NCI-H2081 (cell line): ENCODE measurements around the gene EDC4.
A peak's percentile ranks its signal among the peaks of the same experiment; 100 is the strongest.

Source experiments
- DNase-seq, 2 experiments: peaks; one replicate each; lab custom pipeline; 2025; lab: John Stamatoyannopoulos, UW

EDC4 gene

GRCh38 chr16:67879936-67880335 lies 7.1 kb downstream of the EDC4 start:
- DNase-seq = no peak

- DNase-seq = no peak
These were observed 7.7 kb downstream of the EDC4 start for GRCh38 chr16:67880584-67880983.

DNA sequence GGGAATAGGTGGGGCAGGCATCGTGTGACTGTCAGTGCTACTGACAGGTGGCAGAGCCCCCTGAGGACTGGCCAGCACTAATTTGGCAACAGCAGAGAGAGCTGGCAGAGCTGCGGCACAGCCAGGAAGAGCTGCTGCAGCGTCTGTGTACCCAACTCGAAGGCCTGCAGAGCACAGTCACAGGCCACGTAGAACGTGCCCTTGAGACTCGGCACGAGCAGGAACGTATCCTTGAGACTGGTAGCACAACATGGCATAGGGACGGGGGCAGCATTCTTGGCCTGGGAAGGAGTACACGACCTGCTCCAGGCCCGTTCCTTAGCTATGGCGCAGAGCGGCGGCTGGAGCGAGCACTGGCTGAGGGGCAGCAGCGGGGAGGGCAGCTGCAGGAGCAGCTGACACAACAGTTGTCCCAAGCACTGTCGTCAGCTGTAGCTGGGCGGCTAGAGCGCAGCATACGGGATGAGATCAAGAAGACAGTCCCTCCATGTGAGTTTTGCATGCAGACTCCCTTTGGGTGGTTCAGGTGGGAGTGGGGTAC lies 8.8 kb downstream of the EDC4 start:
- no peak for DNase-seq

- DNase-seq = no peak
These were observed 9.7 kb downstream of the EDC4 start for GRCh38 chr16:67882374-67883145.

GRCh38 chr16:67883146-67883871 lies 10.5 kb downstream of the EDC4 start:
- DNase-seq = no peak

DNA sequence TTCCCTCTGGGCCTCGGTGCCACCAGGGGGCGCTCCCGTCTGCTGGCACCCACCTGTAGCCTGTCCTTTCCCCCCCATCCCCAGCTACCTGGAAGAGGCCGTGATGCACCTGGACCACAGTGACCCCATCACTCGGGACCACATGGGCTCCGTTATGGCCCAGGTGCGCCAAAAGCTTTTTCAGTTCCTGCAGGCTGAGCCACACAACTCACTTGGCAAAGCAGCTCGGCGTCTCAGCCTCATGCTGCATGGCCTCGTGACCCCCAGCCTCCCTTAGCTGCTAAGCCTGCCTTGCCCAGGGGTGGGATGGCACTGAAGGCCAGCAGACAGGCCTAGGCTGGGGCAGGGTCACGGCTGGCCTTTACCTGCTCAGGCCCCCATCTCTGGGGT lies 11.0 kb downstream of the EDC4 start:
- peak; percentile 21 to 23 for DNase-seq

DNA sequence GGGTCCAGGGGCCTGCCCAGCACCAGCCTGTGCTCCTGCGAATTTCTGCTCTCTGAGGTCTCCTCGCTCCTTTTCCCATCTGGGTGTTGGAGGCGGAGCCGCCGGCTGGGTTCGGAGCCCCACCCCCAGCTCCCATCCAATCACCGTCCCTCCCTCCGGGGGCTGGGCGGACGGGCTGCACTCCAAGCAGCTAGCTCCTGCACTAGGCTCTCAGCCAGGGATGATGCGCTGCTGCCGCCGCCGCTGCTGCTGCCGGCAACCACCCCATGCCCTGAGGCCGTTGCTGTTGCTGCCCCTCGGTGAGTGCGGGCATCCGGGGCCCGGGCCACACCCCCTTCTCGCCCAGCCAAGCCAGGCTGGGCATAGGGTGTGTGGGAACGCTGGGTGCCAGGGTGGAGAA lies 11.8 kb downstream of the EDC4 start, which contains the start of gene NRN1L:
Gene NRN1L, plus strand, starts transcription at position 202 of the 400 bp plus-strand sequence. Its CDS starts 19 bp downstream, at position 221.
- DNase-seq = peak; percentile 70 to 79

DNA sequence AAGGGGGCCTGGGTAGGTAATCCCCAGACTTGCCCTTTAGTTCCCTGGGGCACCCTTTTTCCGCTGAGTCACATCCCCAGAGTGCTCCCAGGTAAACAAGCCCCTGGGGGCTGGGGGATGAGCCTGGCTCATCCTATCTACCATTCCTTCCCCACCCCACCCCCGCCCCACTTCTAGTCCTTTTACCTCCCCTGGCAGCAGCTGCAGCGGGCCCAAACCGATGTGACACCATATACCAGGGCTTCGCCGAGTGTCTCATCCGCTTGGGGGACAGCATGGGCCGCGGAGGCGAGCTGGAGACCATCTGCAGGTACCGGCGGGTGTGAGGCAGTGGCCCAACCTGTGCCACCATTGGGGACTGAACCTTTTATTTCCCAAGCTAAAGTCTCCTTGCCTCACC lies 12.7 kb downstream of the EDC4 start:
- no peak for DNase-seq

DNA sequence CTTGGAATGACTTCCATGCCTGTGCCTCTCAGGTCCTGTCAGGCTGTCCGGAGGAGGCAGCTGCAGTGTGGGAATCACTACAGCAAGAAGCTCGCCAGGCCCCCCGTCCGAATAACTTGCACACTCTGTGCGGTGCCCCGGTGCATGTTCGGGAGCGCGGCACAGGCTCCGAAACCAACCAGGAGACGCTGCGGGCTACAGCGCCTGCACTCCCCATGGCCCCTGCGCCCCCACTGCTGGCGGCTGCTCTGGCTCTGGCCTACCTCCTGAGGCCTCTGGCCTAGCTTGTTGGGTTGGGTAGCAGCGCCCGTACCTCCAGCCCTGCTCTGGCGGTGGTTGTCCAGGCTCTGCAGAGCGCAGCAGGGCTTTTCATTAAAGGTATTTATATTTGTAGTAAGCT lies 13.1 kb downstream of the EDC4 start:
- DNase-seq = no peak

DNA sequence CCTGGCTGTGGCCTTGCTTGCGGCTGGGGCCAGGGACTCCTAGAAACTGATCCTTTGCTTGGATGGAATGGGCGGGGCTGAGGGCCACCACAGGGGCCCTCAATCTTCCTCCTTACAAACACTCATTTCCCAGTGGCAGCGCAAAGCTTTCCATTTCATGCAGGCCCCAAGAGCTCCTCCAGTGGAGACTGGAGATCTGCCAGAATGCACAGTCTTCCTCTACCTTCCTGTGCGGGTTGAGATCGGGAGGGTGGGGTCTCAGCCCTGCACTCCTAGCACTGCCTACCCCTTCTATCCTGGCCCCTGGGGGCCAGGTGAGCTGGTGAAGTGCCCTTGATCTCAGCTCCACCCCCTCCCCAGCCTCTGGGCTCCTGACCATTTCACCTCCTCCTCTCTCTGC lies 13.5 kb downstream of the EDC4 start:
- no peak for DNase-seq

DNA sequence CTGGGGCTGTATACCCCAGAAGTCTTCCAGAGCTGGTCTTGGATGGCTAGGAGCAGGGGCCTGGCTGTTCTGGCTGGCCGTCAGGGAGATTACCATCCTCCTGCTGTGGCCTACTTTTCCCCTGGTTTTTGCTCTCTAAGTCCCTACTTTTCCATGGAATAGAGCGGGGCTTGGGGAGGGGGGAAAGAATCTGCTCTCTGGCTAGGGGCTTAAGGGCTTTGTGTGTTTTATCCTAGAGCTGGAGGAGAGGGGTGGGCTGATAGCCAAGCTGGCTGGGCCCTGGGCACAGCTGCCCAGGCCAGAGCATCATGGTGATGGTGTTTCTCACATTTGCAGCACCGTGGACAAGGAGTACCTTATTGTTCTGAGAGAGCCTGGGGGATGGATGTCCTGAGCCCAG lies 15.5 kb downstream of the EDC4 start:
- DNase-seq = no peak

DNA sequence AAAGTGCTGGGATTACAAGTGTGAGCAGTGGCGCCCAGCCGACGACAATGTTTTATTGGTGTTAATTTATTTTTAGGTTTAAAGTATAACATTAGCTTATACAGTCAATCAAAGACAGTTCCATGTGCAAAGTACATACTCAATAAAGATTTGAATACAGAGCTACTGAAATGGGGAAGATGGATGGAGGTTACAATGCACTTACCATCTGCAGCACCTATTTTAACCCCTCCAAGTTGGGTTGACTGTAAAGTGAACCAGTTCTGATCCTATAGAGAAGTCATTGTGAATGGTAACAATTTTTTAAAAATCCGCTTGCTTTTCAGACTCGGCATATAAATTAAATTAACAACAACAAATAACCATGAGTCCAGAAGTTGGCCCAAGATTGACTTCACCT lies 19.5 kb downstream of the EDC4 start:
- DNase-seq = no peak

- DNase-seq = peak; percentile 90
These were observed 20.3 kb downstream of the EDC4 start, which contains the start of gene PSKH1 for GRCh38 chr16:67892899-67893742. Gene PSKH1 (plus strand): TSS chr16:67893254. CDS start chr16:67908750, 15,496 bp downstream.

GRCh38 chr16:67893743-67894399 lies 21.0 kb downstream of the EDC4 start:
- no peak for DNase-seq

GRCh38 chr16:67897231-67897630 lies 24.4 kb downstream of the EDC4 start:
- DNase-seq = no peak

DNA sequence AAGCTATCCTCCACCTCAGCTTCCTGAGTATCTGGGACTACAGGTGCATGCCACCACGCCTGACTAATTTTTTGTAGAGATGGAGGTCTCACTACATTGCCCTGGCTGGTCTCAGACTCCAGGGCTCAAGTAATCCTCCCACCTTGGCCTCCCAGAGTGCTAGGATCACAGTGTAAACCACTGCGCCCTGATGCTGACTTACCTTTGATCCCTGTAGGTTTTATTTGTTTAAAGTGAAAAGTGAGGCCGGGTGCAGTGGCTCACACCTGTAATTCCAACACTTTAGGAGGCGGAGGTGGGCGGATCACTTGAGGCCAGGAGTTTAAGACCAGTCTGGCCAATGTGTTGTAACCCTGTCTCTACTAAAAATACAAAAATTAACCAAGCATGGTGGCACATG lies 28.9 kb downstream of the EDC4 start:
- DNase-seq = no peak

GRCh38 chr16:67902831-67903230 lies 30.0 kb downstream of the EDC4 start:
- DNase-seq = no peak

GRCh38 chr16:67907397-67908180 lies 34.7 kb downstream of the EDC4 start:
- no peak for DNase-seq

DNA sequence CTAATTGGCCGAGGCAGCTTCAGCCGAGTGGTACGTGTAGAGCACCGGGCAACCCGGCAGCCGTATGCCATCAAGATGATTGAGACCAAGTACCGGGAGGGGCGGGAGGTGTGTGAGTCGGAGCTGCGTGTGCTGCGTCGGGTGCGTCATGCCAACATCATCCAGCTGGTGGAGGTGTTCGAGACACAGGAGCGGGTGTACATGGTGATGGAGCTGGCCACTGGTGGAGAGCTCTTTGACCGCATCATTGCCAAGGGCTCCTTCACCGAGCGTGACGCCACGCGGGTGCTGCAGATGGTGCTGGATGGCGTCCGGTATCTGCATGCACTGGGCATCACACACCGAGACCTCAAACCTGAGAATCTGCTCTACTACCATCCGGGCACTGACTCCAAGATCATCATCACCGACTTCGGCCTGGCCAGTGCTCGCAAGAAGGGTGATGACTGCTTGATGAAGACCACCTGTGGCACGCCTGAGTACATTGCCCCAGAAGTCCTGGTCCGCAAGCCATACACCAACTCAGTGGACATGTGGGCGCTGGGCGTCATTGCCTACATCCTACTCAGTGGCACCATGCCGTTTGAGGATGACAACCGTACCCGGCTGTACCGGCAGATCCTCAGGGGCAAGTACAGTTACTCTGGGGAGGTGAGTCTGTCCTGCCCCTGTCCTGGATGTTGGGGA lies 36.3 kb downstream of the EDC4 start:
- no peak for DNase-seq

- DNase-seq = peak in 1 of 2 experiments; percentile 52
These were observed 37.3 kb downstream of the EDC4 start for GRCh38 chr16:67910158-67910557.
